Fibroblast of peridontal ligament (primary cell): Measurements from ENCODE around the gene MAD1L1.
A peak's percentile ranks its signal among the peaks of the same experiment; 100 is the strongest.

ENCODE experiments used
- DNase-seq: peaks from one replicate; pipeline ENCODE4 v3.0.0-alpha.2; 2010; ENCODE audit errors: extremely low read depth

The MAD1L1 gene

GRCh38 chr7:2242541-2243429 is 10.0 kb upstream of the MAD1L1 start:
- DNase-seq = peak; percentile 21

- DNase-seq = peak; percentile 48
Measured at GRCh38 chr7:2241580-2242540, 9.1 kb upstream of the MAD1L1 start, which contains the start of the genes MRM2 and NUDT1. MRM2 (minus strand) TSS chr7:2242205; CDS start chr7:2242169, 36 bp downstream. NUDT1 (plus strand) TSS chr7:2242226; CDS start chr7:2244575, 2,349 bp downstream.

DNA sequence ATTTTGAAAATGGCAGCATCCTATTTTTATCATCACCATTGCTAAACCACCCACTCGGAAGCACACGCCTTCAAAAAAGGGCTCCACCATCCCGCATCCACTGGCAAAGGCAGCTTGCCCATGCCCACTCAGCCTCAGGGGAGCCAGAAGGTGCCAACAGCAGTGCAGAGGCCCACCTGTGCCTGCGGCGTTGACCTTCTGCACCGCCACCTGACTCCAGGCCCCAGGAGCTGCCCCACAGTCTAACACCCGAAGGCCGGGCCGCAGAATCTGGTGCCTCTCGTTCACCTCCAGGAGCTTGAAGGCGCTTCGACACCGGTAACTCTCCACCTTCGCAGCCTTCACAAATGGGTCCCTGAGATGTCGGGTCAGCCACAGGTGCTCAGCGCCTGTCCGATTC is 6.5 kb upstream of the MAD1L1 start:
- no peak for DNase-seq

DNA sequence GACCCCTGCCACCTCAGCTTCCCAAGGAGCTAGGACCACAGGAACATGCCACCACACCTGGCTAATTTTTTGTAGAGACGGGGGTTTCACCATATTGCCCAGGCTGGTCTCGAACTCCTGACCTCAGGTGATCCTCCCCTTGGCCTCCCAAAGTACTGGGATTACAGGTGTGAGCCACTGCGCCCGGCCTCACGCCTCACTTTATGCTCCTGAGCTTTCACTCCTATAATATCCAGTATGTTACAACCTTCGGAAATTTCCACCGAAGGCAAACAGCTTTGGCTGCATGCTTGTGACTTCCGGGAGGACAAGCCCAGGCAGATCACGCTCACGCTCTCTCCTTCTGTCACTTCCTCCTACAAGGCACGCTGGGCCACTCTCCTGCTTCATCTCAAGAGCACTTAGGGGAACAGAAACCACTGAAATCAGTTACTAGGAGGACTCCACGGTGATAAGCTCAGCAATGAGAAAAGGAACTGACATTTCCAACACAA is 4.4 kb upstream of the MAD1L1 start:
- no peak for DNase-seq

DNA sequence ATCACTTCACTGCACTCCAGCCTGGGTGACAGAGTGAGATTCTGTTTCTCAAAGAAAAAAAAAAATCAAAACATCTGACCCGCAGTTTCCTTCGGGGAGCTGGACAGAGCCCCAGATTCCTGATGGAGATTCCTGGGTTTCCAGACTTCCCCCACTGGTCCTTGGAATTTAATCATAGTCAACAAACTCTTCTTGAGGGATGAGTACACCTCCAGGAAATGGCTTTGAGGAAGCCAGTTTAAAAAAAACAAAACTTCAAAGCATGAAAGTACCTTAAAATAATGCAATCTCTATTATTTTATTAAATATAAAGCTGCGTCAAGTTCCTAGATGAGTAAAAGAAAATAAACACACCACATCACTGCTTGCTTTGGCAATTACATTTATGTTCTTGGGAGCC is 1.2 kb upstream of the MAD1L1 start:
- DNase-seq = peak; percentile 16

DNA sequence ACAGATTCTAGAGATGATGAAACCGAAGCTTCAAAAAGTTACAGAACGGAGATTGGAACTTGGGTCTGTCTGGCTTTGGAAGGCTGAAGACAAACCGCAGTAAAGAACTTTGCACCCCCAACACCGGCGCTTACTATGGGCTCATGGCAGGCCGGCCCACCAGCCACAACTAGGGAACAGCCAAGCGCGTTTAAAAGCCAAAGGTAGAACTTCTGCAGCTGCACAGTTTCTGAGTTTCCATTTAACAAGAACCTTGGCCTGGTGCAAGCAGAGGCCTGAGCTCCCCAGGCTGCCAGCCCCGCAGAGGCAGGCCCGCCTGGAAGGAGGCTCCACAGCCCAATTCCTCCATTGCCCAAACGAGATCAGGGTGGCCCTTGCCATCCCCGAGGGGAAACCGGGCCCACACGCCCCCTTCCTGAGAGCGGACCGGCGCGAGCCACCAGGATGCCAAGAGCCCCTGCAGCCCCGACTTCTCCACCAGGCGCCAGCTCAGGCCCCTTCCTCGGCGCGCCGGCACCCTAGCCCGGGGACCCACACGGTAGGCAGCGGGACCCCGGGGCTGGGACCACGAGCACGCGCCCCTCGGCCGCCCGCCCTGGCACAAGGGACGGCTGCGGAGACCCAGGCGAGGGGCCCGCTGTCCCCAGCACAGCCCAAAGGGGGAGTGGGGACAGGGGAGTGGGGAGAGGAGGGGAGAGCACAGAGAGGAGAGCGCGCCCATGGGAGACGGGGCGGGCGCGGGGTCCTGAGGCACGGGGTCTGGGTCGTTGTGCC is 566 bp downstream of the MAD1L1 start:
- peak; percentile 10 for DNase-seq

GRCh38 chr7:2230882-2231281 is 1.9 kb downstream of the MAD1L1 start:
- DNase-seq = no peak

GRCh38 chr7:2230226-2230625 is 2.5 kb downstream of the MAD1L1 start:
- no peak for DNase-seq

- DNase-seq = no peak
Measured at GRCh38 chr7:2229467-2229866, 3.3 kb downstream of the MAD1L1 start.

DNA sequence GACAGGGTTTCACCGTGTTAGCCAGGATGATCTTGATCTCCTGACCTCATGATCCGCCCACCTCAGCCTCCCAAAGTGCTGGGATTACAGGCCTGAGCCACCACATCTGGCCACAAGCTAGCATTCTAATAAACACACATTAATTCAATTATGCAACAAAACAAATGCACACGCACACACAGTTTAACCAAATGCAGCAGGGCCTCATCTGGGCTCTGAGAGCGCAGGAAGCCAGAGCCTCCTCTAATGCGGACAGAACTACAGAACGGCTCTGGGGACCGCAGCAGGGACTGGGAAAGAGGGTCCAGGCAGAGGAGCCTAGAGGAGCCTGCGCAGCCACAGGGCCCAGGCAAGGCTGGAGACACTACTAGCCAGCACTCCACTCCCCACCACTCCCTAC is 3.8 kb downstream of the MAD1L1 start:
- no peak for DNase-seq

- no peak for DNase-seq
Measured at GRCh38 chr7:2227699-2228098, 5.0 kb downstream of the MAD1L1 start.

DNA sequence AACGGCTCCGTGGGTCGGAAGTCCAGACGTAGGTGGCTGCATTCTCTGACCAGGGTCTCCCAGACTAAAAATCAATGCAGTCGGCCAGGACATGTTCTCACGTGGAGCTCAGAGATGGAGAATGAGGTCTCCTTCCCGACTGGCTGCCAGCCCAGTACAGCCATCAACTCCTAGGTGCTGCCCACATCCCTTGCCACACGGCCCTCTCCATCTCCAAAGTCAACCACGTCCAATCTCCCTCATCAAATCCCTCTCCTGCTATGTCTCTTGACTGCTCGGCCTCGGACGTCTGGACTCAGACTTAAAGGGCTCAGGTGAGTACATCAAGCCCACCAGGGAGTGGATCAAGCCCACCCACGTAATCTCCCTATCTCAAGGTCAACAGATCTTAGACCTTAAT is 6.9 kb downstream of the MAD1L1 start:
- DNase-seq = no peak

DNA sequence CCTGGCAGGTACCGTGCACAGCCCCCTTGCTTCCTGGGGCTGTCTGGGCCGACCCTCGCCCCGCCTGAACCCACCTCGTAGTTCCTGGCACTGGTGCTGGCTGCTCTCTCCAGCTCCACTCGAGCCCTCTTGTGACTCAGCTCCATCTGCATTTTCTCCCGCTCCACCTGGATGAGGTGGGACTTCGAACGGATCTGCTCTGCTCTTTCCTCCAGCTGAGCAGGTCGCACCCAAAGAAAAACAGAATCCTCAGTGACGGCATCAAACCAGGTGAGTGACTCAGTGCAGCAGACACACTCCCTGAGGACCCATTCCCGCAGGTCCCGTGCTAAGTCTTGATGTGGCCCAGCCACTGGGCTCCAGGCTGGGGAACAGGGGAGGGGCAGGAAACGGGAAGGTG is 7.4 kb downstream of the MAD1L1 start:
- no peak for DNase-seq

GRCh38 chr7:2224934-2225333 is 7.8 kb downstream of the MAD1L1 start:
- no peak for DNase-seq

GRCh38 chr7:2224491-2224928 is 8.2 kb downstream of the MAD1L1 start:
- no peak for DNase-seq

- DNase-seq = no peak
Measured at GRCh38 chr7:2223321-2223720, 9.4 kb downstream of the MAD1L1 start.

- DNase-seq = no peak
Measured at GRCh38 chr7:2222516-2222915, 10.2 kb downstream of the MAD1L1 start.

- DNase-seq = no peak
Measured at GRCh38 chr7:2220954-2221353, 11.8 kb downstream of the MAD1L1 start.

DNA sequence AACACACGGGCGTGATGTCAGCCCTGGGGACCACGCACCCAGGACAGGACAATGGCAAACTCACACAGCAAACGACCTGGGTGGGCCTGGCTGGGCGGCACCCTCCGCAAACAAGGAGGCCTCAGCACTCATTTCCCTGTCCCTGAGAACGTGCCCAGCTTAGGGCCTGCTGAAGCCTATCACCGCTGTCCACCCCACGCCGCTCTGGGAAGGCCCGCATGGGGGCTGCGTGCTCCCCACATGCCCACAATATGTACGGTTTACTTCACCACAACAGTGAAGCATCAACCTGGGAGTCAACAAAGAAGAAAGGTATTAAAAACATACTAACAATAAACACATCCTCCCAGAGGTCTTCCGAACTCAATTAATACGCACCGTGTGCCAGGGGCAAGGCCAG is 12.2 kb downstream of the MAD1L1 start:
- DNase-seq = no peak

DNA sequence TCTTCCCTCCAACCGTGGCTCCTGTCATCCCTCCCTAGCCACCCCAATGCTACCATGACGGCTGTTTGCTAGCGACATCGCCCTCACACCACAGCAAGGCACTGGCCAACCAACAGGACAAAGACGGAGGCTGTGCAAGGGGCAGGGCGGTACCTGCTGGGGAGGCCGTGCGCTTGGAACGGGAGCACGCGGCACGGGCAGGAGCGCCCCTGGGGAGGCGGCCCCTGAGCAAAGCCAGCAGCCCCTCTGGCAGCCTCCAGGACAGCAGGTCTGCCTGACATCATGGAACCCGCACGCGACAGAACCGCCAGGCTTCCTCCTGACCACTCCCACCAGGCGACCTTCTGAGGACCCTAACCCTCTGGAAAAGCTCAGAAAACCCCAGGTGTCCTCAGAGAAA is 12.7 kb downstream of the MAD1L1 start:
- no peak for DNase-seq

- no peak for DNase-seq
Measured at GRCh38 chr7:2219606-2220005, 13.1 kb downstream of the MAD1L1 start.
